HG03025 (cell line): ENCODE data around the gene PPP2R2C.

Source experiments
- ATAC-seq: cut with Tn5 transposase; IDR thresholded peaks from one replicate; pipeline ENCODE4 v1.9.1; 2021; ENCODE audit warnings: mild to moderate bottlenecking, moderate library complexity; ENCODE audit not compliant: unreplicated experiment, low FRiP score

The PPP2R2C gene

GRCh38 chr4:6349896-6350603, 122.4 kb downstream of the PPP2R2C start:
- no peak for ATAC-seq

- no peak for ATAC-seq
These were observed 124.0 kb downstream of the PPP2R2C start for GRCh38 chr4:6348408-6348807.

GRCh38 chr4:6347511-6348045, 124.8 kb downstream of the PPP2R2C start:
- ATAC-seq = no peak

GRCh38 chr4:6346373-6347110, 125.9 kb downstream of the PPP2R2C start:
- ATAC-seq = no peak

- no peak for ATAC-seq
These were observed 126.5 kb downstream of the PPP2R2C start for GRCh38 chr4:6345866-6346265.

- ATAC-seq = no peak
These were observed 127.2 kb downstream of the PPP2R2C start for GRCh38 chr4:6345096-6345830.

GRCh38 chr4:6343939-6344408, 128.4 kb downstream of the PPP2R2C start:
- ATAC-seq = no peak

GRCh38 chr4:6342530-6343293, 129.7 kb downstream of the PPP2R2C start:
- no peak for ATAC-seq

- ATAC-seq = no peak
These were observed 130.7 kb downstream of the PPP2R2C start for GRCh38 chr4:6341696-6342095.

GRCh38 chr4:6340446-6341015, 131.9 kb downstream of the PPP2R2C start:
- no peak for ATAC-seq

- ATAC-seq = no peak
These were observed 132.5 kb downstream of the PPP2R2C start for GRCh38 chr4:6339818-6340445.

- ATAC-seq = no peak
These were observed 133.2 kb downstream of the PPP2R2C start for GRCh38 chr4:6338951-6339817.

GRCh38 chr4:6338175-6338950, 134.1 kb downstream of the PPP2R2C start:
- ATAC-seq = no peak

- no peak for ATAC-seq
These were observed 135.0 kb downstream of the PPP2R2C start for GRCh38 chr4:6337331-6337935.

- no peak for ATAC-seq
These were observed 136.2 kb downstream of the PPP2R2C start for GRCh38 chr4:6336166-6336565.

- ATAC-seq = no peak
These were observed 137.3 kb downstream of the PPP2R2C start for GRCh38 chr4:6335040-6335590.
